K562 (cell line): ENCODE data around the gene MUSTN1. TPM values are rescaled to one million over a fixed set of nuclear protein-coding genes. Genes with fewer than 3 reads are reported as not detected.

Experiments
- CEBPG ChIP-seq, 3 experiments: fragments of 200-800 bp in 1 of 3; sonication (Bioruptor generic) in 1 of 3; sonication (generic) in 1 of 3; formaldehyde crosslinking in 1 of 3; IDR thresholded peaks in 2 of 3; conservative IDR thresholded peaks in 1 of 3; 2 replicates each; pipeline versions ENCODE4 v1.6.1 to v1.8.0; 2016 to 2022; ENCODE audit warnings: missing compliant biosample characterization in 2 of 3, missing genetic modification characterization in 2 of 3, mild to moderate bottlenecking in 1 of 3, missing genetic modification reagents in 1 of 3
- ELK1 ChIP-seq: sonication (generic); formaldehyde crosslinking; IDR thresholded peaks from 2 replicates; pipeline ENCODE4 v1.8.1; 2022; ENCODE audit warnings: missing genetic modification reagents
- ELK3 ChIP-seq: fragments of 450-650 bp; formaldehyde crosslinking; IDR thresholded peaks from 2 replicates; pipeline ENCODE4 v1.4.0; 2020; ENCODE audit warnings: mild to moderate bottlenecking
- EP300 ChIP-seq: IDR thresholded peaks from 2 replicates; pipeline ENCODE4 v1.6.1; 2012; ENCODE audit warnings: low read length, improper control_type of control experiment
- GABPA ChIP-seq: fragments of 200-800 bp; sonication (Bioruptor generic); conservative IDR thresholded peaks from 2 replicates; pipeline ENCODE4 v1.6.1; 2016; ENCODE audit warnings: low read depth, missing genetic modification characterization, missing compliant biosample characterization
- HNRNPLL ChIP-seq: fragments of 200-400 bp; formaldehyde crosslinking; IDR thresholded peaks from 2 replicates; pipeline ENCODE4 v1.6.1; 2017; ENCODE audit warnings: low read length, low read depth, mild to moderate bottlenecking; ENCODE audit not compliant: poor library complexity, severe bottlenecking
- IFI16 ChIP-seq: fragments of 250-450 bp; sonication (Bioruptor Pico); IDR thresholded peaks from 2 replicates; pipeline ENCODE4 v2.1.2; 2022; ENCODE audit warnings: mild to moderate bottlenecking, inconsistent platforms
- IRF2 ChIP-seq: sonication (generic); formaldehyde crosslinking; IDR thresholded peaks from 2 replicates; pipeline ENCODE4 v1.8.1; 2022; ENCODE audit warnings: mild to moderate bottlenecking, missing genetic modification reagents
- MBD1 ChIP-seq: fragments of 250-450 bp; sonication (Bioruptor Pico); IDR thresholded peaks from 2 replicates; pipeline ENCODE4 v1.8.0; 2022; ENCODE audit warnings: inconsistent platforms
- MEIS2 ChIP-seq: fragments of 450-650 bp; IDR thresholded peaks from 2 replicates; pipeline ENCODE4 v1.6.1; 2014; ENCODE audit warnings: mild to moderate bottlenecking; ENCODE audit not compliant: partially characterized antibody
- MYBL2 ChIP-seq, 2 experiments: fragments of 450-650 bp in 1 of 2; sonication (generic) in 1 of 2; formaldehyde crosslinking in 1 of 2; IDR thresholded peaks; 2 replicates each; pipeline versions ENCODE4 v1.6.1 to v1.8.1; 2017 to 2022; ENCODE audit warnings: borderline replicate concordance in 1 of 2, inconsistent platforms in 1 of 2, low read depth in 1 of 2, mild to moderate bottlenecking in 1 of 2, missing genetic modification reagents in 1 of 2, moderate library complexity in 1 of 2
- NELFE ChIP-seq: IDR thresholded peaks from 2 replicates; pipeline ENCODE4 v1.6.1; 2011; ENCODE audit warnings: mild to moderate bottlenecking; ENCODE audit not compliant: insufficient read depth, insufficient read length
- PHB ChIP-seq: fragments of 250-450 bp; sonication (Bioruptor Pico); IDR thresholded peaks from 2 replicates; pipeline ENCODE4 v1.5.0; 2021
- PML ChIP-seq: IDR thresholded peaks from 2 replicates; pipeline ENCODE4 v1.6.1; 2012; ENCODE audit warnings: low read length, inconsistent platforms
- POLR2A ChIP-seq: fragments of 450-650 bp; conservative IDR thresholded peaks from 2 replicates; pipeline ENCODE4 v1.6.1; 2016
- POLR2H ChIP-seq: IDR thresholded peaks from 2 replicates; pipeline ENCODE4 v1.6.1; 2016; ENCODE audit warnings: missing genetic modification characterization, low read depth, mild to moderate bottlenecking, control low read depth, missing compliant biosample characterization, moderate library complexity
- TCF7 ChIP-seq: sonication (generic); IDR thresholded peaks from 2 replicates; pipeline ENCODE4 v1.6.1; 2016; ENCODE audit warnings: antibody characterized with exemption, borderline replicate concordance
- TRIM24 ChIP-seq, 2 experiments: fragments of 450-650 bp; IDR thresholded peaks; 2 replicates each; pipeline ENCODE4 v1.6.1; 2016
- YBX1 ChIP-seq: fragments of 450-650 bp; IDR thresholded peaks from 2 replicates; pipeline ENCODE4 v1.7.1; 2016; ENCODE audit warnings: mild to moderate bottlenecking
- ZNF589 ChIP-seq: fragments of 200-800 bp; sonication (Bioruptor generic); IDR thresholded peaks from 2 replicates; pipeline ENCODE4 v1.6.1; 2016; ENCODE audit warnings: low read depth, missing genetic modification characterization, missing compliant biosample characterization
- polyA plus RNA-seq, 8 experiments: library from polyadenylated mRNA; depleted of rRNA in 4 of 8; stranded (reverse) in 5 of 8; unstranded in 3 of 8; fragments of >200 nt; fragmentation: Nextera tagmentation in 2 of 8; fragmentation: Illumina TruSeq in 1 of 8; extraction: Ambion mirVana in 2 of 8; extraction: Trizol in 1 of 8; gene quantifications; 2 replicates each; pipeline versions ENCODE4 v1.2.1 to v1.2.3, GENCODE V29; 2011 to 2014; ENCODE audit warnings: inconsistent platforms in 1 of 8, missing spikeins in 1 of 8
- total RNA-seq, 7 experiments: library from RNA; depleted of rRNA in 6 of 7; stranded (reverse); fragments of >200 nt in 6 of 7; fragmentation: Illumina TruSeq in 2 of 7; extraction: Trizol in 2 of 7; gene quantifications; 2 replicates each; pipeline versions ENCODE4 v1.2.1 to v1.2.3, GENCODE V29; 2011 to 2021; ENCODE audit warnings: low replicate concordance in 1 of 7
- TF ChIP-seq, protein P1 (sequence below): sonication (generic); formaldehyde crosslinking; IDR thresholded peaks from 2 replicates; pipeline ENCODE4 v1.8.0; 2022; ENCODE audit warnings: missing genetic modification reagents, mild to moderate bottlenecking, borderline replicate concordance
- TF ChIP-seq, protein P2 (sequence below): sonication (generic); formaldehyde crosslinking; IDR thresholded peaks from 2 replicates; pipeline ENCODE4 v1.8.0; 2022; ENCODE audit warnings: missing genetic modification reagents, mild to moderate bottlenecking, moderate library complexity, borderline replicate concordance

The MUSTN1 gene
- total and polyA plus RNA-seq, 9 of the 15 experiments (the other 6 are each of a cell fraction or from before 2014, with no cell fraction given): 0.15 to 0.78 (median 0.44) TPM; not detected in 4

GRCh38 chr3:52872245-52872644 is 37.4 kb upstream of the MUSTN1 start (continued):
- TF ChIP-seq ZNF589: peak; percentile 64; the same call in 1 of the 2 replicates
- TF ChIP-seq HNRNPLL: no peak
- peak; percentile 47 for TF ChIP-seq GABPA (tag)
- no peak for TF ChIP-seq MYBL2 (IDR thresholded peaks at IDR 0.05; ENCODE audit: low read depth)
- no peak for TF ChIP-seq MYBL2 (CRISPR knock-in tag; IDR thresholded peaks at IDR 0.05; ENCODE audit: borderline replicate concordance)
- TF ChIP-seq YBX1: no peak
- TF ChIP-seq ELK3 (CRISPR knock-in tag): no peak
- no peak for TF ChIP-seq PHB (CRISPR knock-in tag)
- TF ChIP-seq ELK1 (CRISPR knock-in tag): no peak
- TF ChIP-seq IRF2 (CRISPR knock-in tag): no peak
- TF ChIP-seq NELFE: no peak
- peak; percentile 70; the same call in 1 of the 2 replicates for TF ChIP-seq EP300
- TF ChIP-seq MBD1 (CRISPR knock-in tag): no peak
- TF ChIP-seq CEBPG (CRISPR knock-in tag; IDR thresholded peaks at IDR 0.05): peak; percentile 85
- TF ChIP-seq CEBPG (tag; conservative IDR thresholded peaks at IDR 0.05 in 1 of 2, IDR thresholded peaks at IDR 0.05 in 1 of 2): peak; percentile 69 to 95
- TF ChIP-seq, protein P1, sequence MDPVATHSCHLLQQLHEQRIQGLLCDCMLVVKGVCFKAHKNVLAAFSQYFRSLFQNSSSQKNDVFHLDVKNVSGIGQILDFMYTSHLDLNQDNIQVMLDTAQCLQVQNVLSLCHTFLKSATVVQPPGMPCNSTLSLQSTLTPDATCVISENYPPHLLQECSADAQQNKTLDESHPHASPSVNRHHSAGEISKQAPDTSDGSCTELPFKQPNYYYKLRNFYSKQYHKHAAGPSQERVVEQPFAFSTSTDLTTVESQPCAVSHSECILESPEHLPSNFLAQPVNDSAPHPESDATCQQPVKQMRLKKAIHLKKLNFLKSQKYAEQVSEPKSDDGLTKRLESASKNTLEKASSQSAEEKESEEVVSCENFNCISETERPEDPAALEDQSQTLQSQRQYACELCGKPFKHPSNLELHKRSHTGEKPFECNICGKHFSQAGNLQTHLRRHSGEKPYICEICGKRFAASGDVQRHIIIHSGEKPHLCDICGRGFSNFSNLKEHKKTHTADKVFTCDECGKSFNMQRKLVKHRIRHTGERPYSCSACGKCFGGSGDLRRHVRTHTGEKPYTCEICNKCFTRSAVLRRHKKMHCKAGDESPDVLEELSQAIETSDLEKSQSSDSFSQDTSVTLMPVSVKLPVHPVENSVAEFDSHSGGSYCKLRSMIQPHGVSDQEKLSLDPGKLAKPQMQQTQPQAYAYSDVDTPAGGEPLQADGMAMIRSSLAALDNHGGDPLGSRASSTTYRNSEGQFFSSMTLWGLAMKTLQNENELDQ (CRISPR knock-in tag): no peak
- no peak for TF ChIP-seq TCF7
- peak; percentile 37 for TF ChIP-seq POLR2H (tag)
- peak; percentile 10 for TF ChIP-seq MEIS2
- TF ChIP-seq, protein P2, sequence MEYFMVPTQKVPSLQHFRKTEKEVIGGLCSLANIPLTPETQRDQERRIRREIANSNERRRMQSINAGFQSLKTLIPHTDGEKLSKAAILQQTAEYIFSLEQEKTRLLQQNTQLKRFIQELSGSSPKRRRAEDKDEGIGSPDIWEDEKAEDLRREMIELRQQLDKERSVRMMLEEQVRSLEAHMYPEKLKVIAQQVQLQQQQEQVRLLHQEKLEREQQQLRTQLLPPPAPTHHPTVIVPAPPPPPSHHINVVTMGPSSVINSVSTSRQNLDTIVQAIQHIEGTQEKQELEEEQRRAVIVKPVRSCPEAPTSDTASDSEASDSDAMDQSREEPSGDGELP (CRISPR knock-in tag): no peak
- no peak for TF ChIP-seq IFI16 (CRISPR knock-in tag)
- TF ChIP-seq POLR2A: no peak
- TF ChIP-seq PML: no peak
- peak in 1 of 2 experiments; percentile 34; a peak in 1 of 4 replicates for TF ChIP-seq TRIM24 (IDR thresholded peaks at IDR 0.05)
